Measurements from ENCODE around the gene PLOD2. TPM values are rescaled to one million over a fixed set of nuclear protein-coding genes. Genes with fewer than 3 reads are reported as not detected.

The PLOD2 gene
- polyA plus RNA-seq, 5 donors, result 43.5 to 90.6 (median 86.5) TPM

GRCh38 chr3:146169891-146170290, 8.9 kb upstream of the PLOD2 start:
- DNase-seq, result no peak

DNA sequence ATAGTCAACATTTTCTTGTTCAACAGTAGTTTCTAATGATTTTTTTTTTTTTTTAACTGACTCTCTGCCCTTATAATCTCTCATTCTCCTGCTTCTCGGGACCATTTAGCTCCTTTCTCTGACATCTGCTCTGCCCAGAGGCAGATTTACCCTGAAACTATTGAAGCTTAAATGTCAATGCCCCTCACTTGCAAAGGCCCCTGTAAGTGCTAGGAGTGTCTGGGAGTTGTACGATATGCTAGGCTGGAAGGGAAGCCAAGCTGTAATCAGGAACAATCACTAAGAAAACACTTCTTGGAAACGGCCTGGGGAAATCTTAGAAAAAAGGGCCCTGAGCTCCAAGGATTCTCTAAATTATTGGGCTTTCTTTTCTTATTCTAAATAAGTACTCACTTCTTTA, 5.8 kb upstream of the PLOD2 start:
- no peak for DNase-seq

DNA sequence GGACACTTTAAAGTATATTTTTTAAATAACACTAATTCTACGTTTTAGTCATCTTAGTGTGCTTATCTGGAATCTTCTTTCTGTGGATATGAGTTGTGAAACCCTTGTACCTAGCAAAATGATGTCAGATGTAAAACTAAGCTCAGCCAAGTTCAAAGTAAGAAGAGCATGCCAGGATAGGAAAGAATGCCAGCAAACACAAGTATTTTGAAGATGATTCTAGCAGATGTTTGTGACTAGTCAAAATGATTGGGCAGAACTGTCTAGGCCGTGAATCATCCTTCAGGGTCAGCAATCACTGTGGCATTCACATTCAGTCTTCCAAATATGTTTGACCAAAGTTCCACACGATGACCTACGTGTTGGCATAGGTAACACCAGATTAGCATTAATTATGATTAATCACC, 5.4 kb upstream of the PLOD2 start:
- DNase-seq, result no peak

DNA sequence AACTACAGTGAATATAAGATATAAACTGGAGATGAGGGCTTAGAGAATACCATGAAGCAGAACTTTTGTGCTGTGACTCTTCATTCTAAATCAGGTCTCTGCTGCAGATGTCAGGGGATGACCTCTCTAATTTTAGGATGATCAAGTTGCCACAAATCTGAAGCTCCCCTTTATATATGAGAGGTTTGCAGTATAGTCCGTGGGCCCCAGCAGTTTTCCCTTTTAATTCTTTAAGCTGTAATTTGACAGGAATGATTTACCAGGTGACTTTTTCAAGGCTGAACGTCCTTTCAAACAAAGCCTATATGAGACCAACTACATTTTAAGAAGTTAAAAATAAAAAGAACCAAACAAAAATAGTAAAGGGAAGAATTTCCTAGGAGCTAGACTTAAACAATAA, 4.9 kb upstream of the PLOD2 start:
- DNase-seq, result no peak

- no peak for DNase-seq
These were observed 4.2 kb upstream of the PLOD2 start for GRCh38 chr3:146164971-146165769.

DNA sequence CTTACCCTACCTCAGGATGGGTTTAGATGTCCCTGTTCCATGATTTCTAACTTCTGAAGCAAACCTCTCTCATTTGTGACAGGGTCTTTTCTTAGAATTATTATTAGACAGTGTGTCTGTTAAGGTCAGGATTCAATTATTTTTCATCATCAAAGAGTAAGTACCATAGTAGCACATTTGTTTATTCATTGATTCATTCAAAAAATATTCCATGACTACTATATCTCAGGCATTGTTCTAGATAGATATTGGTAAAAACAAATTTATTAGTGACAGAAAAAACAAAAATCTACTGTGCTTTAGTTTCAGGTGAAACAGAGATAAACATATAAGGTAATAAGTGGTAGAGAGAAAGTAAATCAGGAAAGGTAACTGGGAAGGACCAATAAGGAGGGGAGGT, 3.5 kb upstream of the PLOD2 start:
- no peak for DNase-seq

GRCh38 chr3:146164071-146164470, 3.1 kb upstream of the PLOD2 start:
- DNase-seq, result no peak

GRCh38 chr3:146163584-146163983, 2.6 kb upstream of the PLOD2 start:
- no peak for DNase-seq

DNA sequence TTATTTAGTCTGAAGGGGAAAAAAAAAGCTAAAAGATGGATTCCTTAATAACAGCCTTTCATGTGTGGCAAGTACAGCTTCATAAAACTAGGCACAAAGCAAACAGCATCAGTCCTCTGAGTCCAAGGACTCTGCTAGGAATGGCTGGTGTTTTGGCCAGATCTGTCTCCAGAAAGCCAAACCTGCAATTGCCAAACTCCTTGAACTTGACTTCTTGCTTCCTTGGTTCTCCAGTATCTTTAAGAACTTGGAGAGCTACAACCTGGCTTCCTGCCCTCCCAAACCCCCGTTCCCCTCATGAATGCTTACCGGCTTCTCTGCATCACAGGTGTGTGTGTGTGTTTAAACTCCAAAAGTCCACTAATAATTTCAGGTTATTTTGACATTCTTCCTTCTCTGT, 1.6 kb upstream of the PLOD2 start:
- no peak for DNase-seq

DNA sequence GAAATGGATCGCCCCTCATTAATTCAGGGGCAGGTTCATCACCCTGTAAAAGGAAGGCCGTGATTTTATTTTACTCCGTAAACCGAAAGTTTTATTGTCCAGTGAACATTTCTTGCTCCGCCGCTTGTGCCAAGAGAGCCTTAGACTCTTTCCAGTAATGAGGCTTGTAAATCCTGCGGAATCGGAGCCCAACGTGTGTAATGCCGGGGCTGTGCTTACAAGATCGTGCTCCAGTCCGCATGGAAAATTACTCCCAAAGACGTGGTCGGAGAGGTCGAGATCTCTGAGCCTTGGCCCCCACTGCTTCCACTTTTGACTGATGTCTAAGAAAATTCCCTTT, 649 bp upstream of the PLOD2 start:
- peak in 1 of 2 donors; percentile 61 for DNase-seq

DNA sequence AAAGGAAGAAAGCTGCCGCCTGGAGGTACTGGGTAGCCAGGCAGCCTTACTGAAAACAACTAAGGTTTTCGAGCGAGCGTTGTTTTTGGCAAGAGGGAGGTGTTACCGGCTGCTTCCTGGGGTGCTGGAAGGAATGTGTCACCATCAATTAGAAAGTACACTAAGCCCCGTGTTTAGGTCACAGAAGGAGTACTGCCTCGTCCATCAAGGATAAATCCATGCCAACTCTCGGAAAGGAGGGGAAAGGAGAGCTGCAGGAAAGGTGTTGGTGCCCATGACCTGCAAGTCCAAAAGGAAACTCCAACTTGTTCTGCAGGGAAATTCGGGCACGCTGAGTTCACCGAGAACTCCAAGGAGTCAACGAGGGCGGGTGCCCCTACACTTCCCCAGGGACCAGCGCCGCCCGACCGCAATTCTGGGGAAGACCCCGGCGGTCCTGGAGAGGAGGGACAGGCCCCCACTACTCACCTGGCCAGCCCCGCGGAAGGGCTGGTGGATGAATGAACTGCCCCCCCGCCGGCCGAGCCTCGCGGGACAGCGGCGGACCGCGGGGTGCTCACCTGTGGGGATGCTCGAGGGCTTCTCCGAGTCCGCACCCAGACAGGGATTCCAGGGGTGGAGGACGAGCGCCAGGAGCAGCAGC, 542 bp downstream of the PLOD2 start:
- peak; percentile 67 to 75 for DNase-seq

- DNase-seq, result peak in 1 of 2 donors; percentile 56
These were observed 1.2 kb downstream of the PLOD2 start for GRCh38 chr3:146159616-146160320.

GRCh38 chr3:146159037-146159436, 1.9 kb downstream of the PLOD2 start:
- no peak for DNase-seq

GRCh38 chr3:146157325-146158060, 3.5 kb downstream of the PLOD2 start:
- DNase-seq, result no peak

DNA sequence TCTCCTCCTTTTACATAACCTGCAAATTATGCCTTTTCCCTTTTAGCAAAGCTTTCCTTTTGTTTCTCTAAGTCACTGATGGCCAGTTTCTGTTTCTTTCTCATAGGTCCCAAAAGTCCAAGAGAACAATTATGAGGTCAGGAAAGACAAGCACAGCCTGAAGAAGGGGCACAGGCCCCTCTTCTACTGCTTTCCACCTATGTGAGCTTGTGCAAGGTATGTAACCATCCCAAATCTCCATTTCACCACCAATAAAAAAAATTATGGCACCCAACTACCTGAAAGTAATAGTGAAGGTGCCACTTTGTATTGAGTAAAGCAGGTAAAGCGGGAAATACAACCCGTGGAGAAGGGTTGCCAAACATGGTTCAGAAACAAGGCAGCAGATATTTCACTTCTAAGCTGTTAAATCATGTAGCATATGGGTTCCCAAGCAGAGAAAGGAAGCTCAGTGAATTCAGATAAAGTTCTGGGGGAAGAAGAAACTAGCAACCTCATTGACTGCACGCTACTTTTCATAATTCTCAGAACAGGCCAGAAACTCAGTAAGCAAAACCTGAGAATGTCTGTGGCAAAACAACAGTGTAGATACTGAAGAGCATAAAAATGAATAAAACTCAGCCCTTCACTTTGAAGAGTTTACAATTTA, 4.2 kb downstream of the PLOD2 start:
- no peak for DNase-seq

GRCh38 chr3:146156095-146156494, 4.9 kb downstream of the PLOD2 start:
- no peak for DNase-seq

DNA sequence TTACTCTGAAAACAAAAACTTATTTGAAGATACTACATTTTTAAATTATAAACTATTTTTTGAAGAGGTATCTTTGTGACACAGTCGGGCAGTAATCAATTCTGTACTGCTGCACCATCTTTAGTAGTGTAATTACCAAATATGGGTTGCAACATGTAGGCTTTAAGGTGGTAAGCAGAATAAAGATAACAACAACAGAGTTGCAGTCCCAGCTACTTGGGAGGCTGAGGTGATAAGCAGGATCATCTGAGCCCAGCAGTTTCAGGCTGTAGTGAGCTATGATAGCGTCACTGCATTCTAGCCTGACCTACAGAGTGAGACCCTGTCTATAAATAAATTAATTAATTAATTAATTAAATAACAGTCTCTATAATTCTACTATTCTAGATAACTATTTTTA, 6.0 kb downstream of the PLOD2 start:
- no peak for DNase-seq

GRCh38 chr3:146154316-146154715, 6.7 kb downstream of the PLOD2 start:
- no peak for DNase-seq

DNA sequence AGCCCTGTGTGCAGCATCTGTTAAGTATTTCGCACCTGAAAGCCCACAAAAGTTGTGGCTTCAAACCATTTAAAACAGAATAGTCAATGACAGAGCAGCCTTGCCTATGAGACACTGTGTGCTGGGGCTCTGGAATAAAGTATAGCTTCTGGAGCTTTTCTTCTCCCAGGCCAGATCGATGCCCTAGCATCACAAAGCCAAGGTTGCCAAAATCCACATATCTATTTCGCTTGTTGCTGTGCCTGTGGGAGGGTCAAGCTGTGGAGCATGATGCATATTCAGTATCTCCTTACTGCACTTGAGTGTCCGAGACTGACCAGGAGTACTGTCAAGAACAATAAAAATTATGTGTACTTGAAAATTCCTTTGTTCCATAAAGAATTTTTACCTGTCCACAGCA, 7.6 kb downstream of the PLOD2 start:
- DNase-seq, result no peak

DNA sequence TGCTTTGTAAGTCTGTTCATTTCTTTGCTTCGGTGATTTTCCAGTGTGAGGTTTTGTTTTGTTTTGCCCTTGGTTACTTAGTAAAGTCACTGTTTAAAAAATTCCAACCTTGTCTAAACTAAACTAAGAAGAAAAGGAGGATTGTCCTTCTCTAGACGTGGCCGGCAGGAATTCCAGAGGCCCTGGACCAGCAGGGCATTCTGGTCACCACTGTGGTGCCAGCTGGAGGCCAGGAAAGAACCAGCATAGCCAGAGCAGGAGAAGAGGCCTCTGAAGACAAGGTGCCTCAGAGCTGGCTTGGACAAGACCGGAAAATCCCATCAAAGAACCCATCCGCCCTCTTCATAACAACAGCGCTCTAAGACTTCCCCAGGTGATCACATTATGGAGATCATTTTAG, 8.2 kb downstream of the PLOD2 start:
- no peak for DNase-seq

- DNase-seq, result no peak
These were observed 12.5 kb downstream of the PLOD2 start for GRCh38 chr3:146148468-146148931.

DNA sequence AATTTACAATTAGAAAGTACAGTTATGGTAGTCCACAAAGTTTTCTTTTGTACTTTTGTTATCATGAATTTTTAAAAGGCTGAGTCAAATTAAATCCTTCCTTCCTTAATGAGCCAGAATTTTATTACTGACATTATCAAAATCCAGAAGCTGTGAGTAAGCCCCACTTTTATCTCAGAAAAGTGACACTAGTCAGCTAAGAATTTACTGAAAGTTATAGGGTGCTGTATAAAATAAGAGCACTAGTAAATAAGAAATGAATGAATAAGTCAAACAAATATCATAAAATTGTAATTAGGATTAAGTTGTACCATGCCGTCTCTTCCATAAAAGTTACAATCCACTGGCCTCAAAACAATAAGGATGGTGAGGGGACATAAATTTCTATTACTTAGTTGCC, 15.3 kb downstream of the PLOD2 start:
- no peak for DNase-seq
